B cell (primary cell): ENCODE measurements around the gene ELL. TPM values are rescaled to one million over a fixed set of nuclear protein-coding genes. Genes with fewer than 3 reads are reported as not detected.

Experiments used
- ATAC-seq: fragments of 200-7000 bp; cut with Tn5 transposase; one replicate; pipeline ENCODE4 v1.10.0; 2021; ENCODE audit warnings: low read depth, mild to moderate bottlenecking, moderate number of reproducible peaks, moderate library complexity
- CTCF ChIA-PET: fragments of 350-600 bp; sonication (Branson Sonifier 250); formaldehyde crosslinking; loops from one replicate; lab custom pipeline; 2021; ENCODE audit warnings: antibody characterized with exemption, inconsistent platforms; lab: Charles Lee
- POLR2A ChIA-PET: fragments of 350-600 bp; sonication (Branson Sonifier 250); formaldehyde crosslinking; loops from one replicate; lab custom pipeline; 2021; ENCODE audit warnings: antibody characterized with exemption; lab: Charles Lee
- DNase-seq: peaks from one replicate; pipeline ENCODE4 v3.0.0; 2013
- H2AFZ ChIP-seq: 2 replicates; pipeline ENCODE4 v1.6.1; 2012; ENCODE audit warnings: mild to moderate bottlenecking, low read depth, low read length; ENCODE audit not compliant: insufficient read depth, poor library complexity, severe bottlenecking
- H3K27ac ChIP-seq, 2 donors: 1 replicate in 1 of 2; 2 replicates in 1 of 2; pipeline ENCODE4 v1.5.1; 2012 to 2013; ENCODE audit warnings: low read length in 2 of 2, mild to moderate bottlenecking in 2 of 2, moderate library complexity in 1 of 2
- H3K27me3 ChIP-seq, 4 experiments: fragments of 200-600 bp in 1 of 4; sonication (generic) in 1 of 4; replicated peaks in 1 of 4; 1 replicate in 2 of 4; 2 replicates in 2 of 4; pipeline versions ENCODE4 v1.6.1 to v1.7.0; 2013 to 2016; ENCODE audit warnings: low read length in 3 of 4, mild to moderate bottlenecking in 2 of 4, mixed read lengths in 1 of 4, moderate library complexity in 1 of 4; ENCODE audit not compliant: insufficient read depth in 4 of 4, control insufficient read depth in 3 of 4; ENCODE audit errors: control extremely low read depth in 1 of 4
- H3K36me3 ChIP-seq, 2 experiments: replicated peaks in 1 of 2; 1 replicate in 1 of 2; 2 replicates in 1 of 2; pipeline versions ENCODE4 v1.6.1 to v1.7.1; 2013; ENCODE audit warnings: low read length in 1 of 2; ENCODE audit not compliant: insufficient read depth in 2 of 2, control insufficient read depth in 1 of 2; ENCODE audit errors: control extremely low read depth in 1 of 2, extremely low read depth in 1 of 2
- H3K4me1 ChIP-seq, 2 donors: fragments of 200-600 bp in 1 of 2; sonication (generic) in 1 of 2; 1 replicate in 1 of 2; 2 replicates in 1 of 2; pipeline versions ENCODE4 v1.5.1 to v1.6.1; 2013 to 2017; ENCODE audit warnings: low read length in 2 of 2; ENCODE audit not compliant: control insufficient read depth in 2 of 2, insufficient read depth in 2 of 2
- H3K4me2 ChIP-seq: replicated peaks from 2 replicates; pipeline ENCODE3; 2012; ENCODE audit warnings: mild to moderate bottlenecking, low read depth, low read length; ENCODE audit not compliant: poor library complexity, severe bottlenecking
- H3K4me3 ChIP-seq, 5 experiments: fragments of 200-600 bp in 1 of 5; sonication (generic) in 1 of 5; 1 replicate in 3 of 5; 2 replicates in 2 of 5; pipeline versions ENCODE4 v1.5.1 to v1.7.0; 2011 to 2016; ENCODE audit warnings: low read length in 4 of 5, mild to moderate bottlenecking in 4 of 5, low read depth in 2 of 5, control low read depth in 1 of 5, moderate library complexity in 1 of 5; ENCODE audit not compliant: insufficient read depth in 1 of 5; ENCODE audit errors: control extremely low read depth in 1 of 5, extremely low read depth in 1 of 5
- H3K79me2 ChIP-seq: fragments of 200-600 bp; sonication (generic); one replicate; pipeline ENCODE4 v1.6.0; 2016; ENCODE audit warnings: low read length; ENCODE audit not compliant: control insufficient read depth, insufficient read depth
- H3K9ac ChIP-seq: fragments of 200-600 bp; sonication (generic); 2 replicates; pipeline ENCODE4 v1.6.1; 2017; ENCODE audit warnings: mild to moderate bottlenecking, low read length, moderate library complexity
- H3K9me3 ChIP-seq, 3 donors: one replicate each; pipeline versions ENCODE4 v1.6.1 to v1.7.1; 2013; ENCODE audit warnings: low read length in 2 of 3; ENCODE audit not compliant: control insufficient read depth in 2 of 3, insufficient read depth in 1 of 3; ENCODE audit errors: control extremely low read depth in 1 of 3
- H4K20me1 ChIP-seq: 2 replicates; pipeline ENCODE4 v1.6.0; 2012; ENCODE audit warnings: mild to moderate bottlenecking, low read length; ENCODE audit not compliant: insufficient read depth, control insufficient read depth, poor library complexity, severe bottlenecking
- H3K27ac Mint-ChIP-seq: one replicate; pipeline ENCODE4 v1.8.0; 2021; ENCODE audit warnings: mixed read lengths
- H3K27me3 Mint-ChIP-seq: one replicate; pipeline ENCODE4 v1.8.0; 2021; ENCODE audit warnings: mixed read lengths
- H3K4me1 Mint-ChIP-seq: one replicate; pipeline ENCODE4 v1.8.0; 2021; ENCODE audit warnings: mixed read lengths
- H3K4me3 Mint-ChIP-seq: one replicate; pipeline ENCODE4 v1.8.0; 2021; ENCODE audit warnings: mixed read lengths
- H3K9me3 Mint-ChIP-seq: one replicate; pipeline ENCODE4 v1.8.0; 2022; ENCODE audit warnings: mixed read lengths; ENCODE audit not compliant: insufficient read depth
- CTCF ChIP-seq: fragments of 200-600 bp; IDR thresholded peaks from one replicate; pipeline ENCODE4 v1.8.0; 2022; ENCODE audit warnings: antibody characterized with exemption, mild to moderate bottlenecking
- EZH2 ChIP-seq: IDR thresholded peaks from 2 replicates; pipeline ENCODE4 v1.6.1; 2012; ENCODE audit warnings: borderline replicate concordance, low read depth, mild to moderate bottlenecking, moderate library complexity, low read length; ENCODE audit not compliant: insufficient read depth, poor library complexity, severe bottlenecking
- WGBS: methylation state at CpG from one replicate; pipeline ENCODE4 v1.1.5; 2013; ENCODE audit warnings: missing lambda C conversion rate; ENCODE audit not compliant: insufficient coverage; 5-methylcytosine and 5-hydroxymethylcytosine counted together
- intact Hi-C: fragments of 100-400 bp; cut with micrococcal nuclease; formaldehyde crosslinking; loops from one replicate; pipeline ENCODE4 v1.10.0; 2022
- polyA plus RNA-seq: library from polyadenylated mRNA; depleted of rRNA; stranded (reverse); fragments of >200 nt; gene quantifications from 2 replicates; pipeline ENCODE4 v1.2.3, GENCODE V29; 2012
- total RNA-seq, 2 donors: library from RNA; stranded (reverse); fragments of 120-200 nt in 1 of 2; gene quantifications; 1 replicate in 1 of 2; 2 replicates in 1 of 2; pipeline versions ENCODE4 v1.2.3 to v1.2.4, GENCODE V29; 2013 to 2022

Gene ELL
- total and polyA plus RNA-seq, 2 donors (not counting 1 experiment from before 2014, with no cell fraction given) = 21.2 to 31.4 TPM

- Histone ChIP-seq H3K27me3 (no peaks in the 10 kb centered on the region), H3K4me2 (no peak overlapping the region), H3K79me2 (peaks cover 21% of the 10 kb centered on the region), H2AFZ (no peak overlapping the region), H3K36me3 (no peaks in the 10 kb centered on the region), H3K27ac (no peak overlapping the region), H3K4me1 (peaks cover 30 to 48% of the 10 kb centered on the region in 2 donors), H3K4me3 (no peak overlapping the region), H3K9me3 (no peaks in the 10 kb centered on the region), H3K9ac (no peak overlapping the region), H4K20me1 (peaks cover 32% of the 10 kb centered on the region)
- intact Hi-C loops = no loop called here
- ATAC-seq (no peak), DNase-seq (peak; percentile 37)
- ChIA-PET POLR2A (no interaction called here), CTCF (interaction anchor here (0.6 to 2.4 kb wide), 2 partner anchors 37 to 155 kb away, joined by 3 to 7 read pairs; no protein-coding TSS in a partner anchor)
- Mint-ChIP-seq H3K27me3 (no peaks in the 10 kb centered on the region), H3K27ac (peak overlapping the region; percentile 46), H3K9me3 (no peaks in the 10 kb centered on the region), H3K4me1 (peaks cover 37% of the 10 kb centered on the region), H3K4me3 (no peak overlapping the region)
- no peak for TF ChIP-seq EZH2
- TF ChIP-seq CTCF = no peak
- WGBS = 61% methylated on average over 15 of the region's 18 CpGs
These were observed 96.1 kb downstream of the ELL start for GRCh38 chr19:18425515-18426415.
